ENCODE results near the gene PPP1R12A. TPM values are rescaled to one million over a fixed set of nuclear protein-coding genes. Genes with fewer than 3 reads are reported as not detected.
"Not testable (repeated sequence)": the region's sequence is repeated elsewhere in the genome, so short reads cannot be mapped to it uniquely, and the experiment has no call there.

PPP1R12A gene
- 10 to 100 TPM; 86.5 to 90.8 TPM for total RNA-seq

GRCh38 chr12:79935021-79935623, at the start of gene PPP1R12A:
PPP1R12A (minus strand) TSS chr12:79935097; CDS start chr12:79934931, 166 bp downstream.
- no peaks in the 10 kb centered on the region for H3K27me3 Mint-ChIP-seq (ENCODE audit: low read depth)
- no peaks in the 10 kb centered on the region for H3K9me3 Mint-ChIP-seq (ENCODE audit: insufficient read depth)
- peak within 1 kb of the TSS; percentile 98 for H3K27ac Mint-ChIP-seq
- DNase-seq (peak; percentile 96), ATAC-seq (peak; percentile 90)
- ChIA-PET CTCF (interaction anchor here (0.7 to 2.3 kb wide), 5 partner anchors 40 to 252 kb away, joined by 3 to 9 read pairs (median 7); no protein-coding TSS in a partner anchor), POLR2A (interaction anchor here (0.6 to 1.2 kb wide), 8 partner anchors 15 to 159 kb away, joined by 3 to 4 read pairs (median 3); no protein-coding TSS in a partner anchor)
- H3K4me3 Mint-ChIP-seq: peak within 1 kb of the TSS; percentile 82
- H3K4me1 Mint-ChIP-seq (ENCODE audit: low read depth): peaks cover 35% of the 10 kb centered on the region
- peaks cover 15% of the 10 kb centered on the region for H3K36me3 Mint-ChIP-seq (ENCODE audit: low read depth)

- Mint-ChIP-seq H3K36me3 (ENCODE audit: low read depth) (no peaks in the 10 kb centered on the region), H3K27me3 (ENCODE audit: low read depth) (peaks cover 18% of the 10 kb centered on the region), H3K9me3 (ENCODE audit: insufficient read depth) (no peaks in the 10 kb centered on the region), H3K4me3 (no peak overlapping the region), H3K4me1 (ENCODE audit: low read depth) (no peaks in the 10 kb centered on the region), H3K27ac (no peak overlapping the region)
- no peak for ATAC-seq
- DNase-seq: no peak
- POLR2A ChIA-PET: no interaction called here
- CTCF ChIA-PET: no interaction called here
Measured at GRCh38 chr12:79983986-79984620, 49.2 kb upstream of the PPP1R12A start.

- Mint-ChIP-seq H3K36me3 (ENCODE audit: low read depth) (no peaks in the 10 kb centered on the region), H3K4me1 (ENCODE audit: low read depth) (no peaks in the 10 kb centered on the region), H3K27me3 (ENCODE audit: low read depth) (peaks cover 19% of the 10 kb centered on the region), H3K9me3 (ENCODE audit: insufficient read depth) (no peaks in the 10 kb centered on the region), H3K27ac (no peak overlapping the region), H3K4me3 (no peak overlapping the region)
- ChIA-PET CTCF (no interaction called here), POLR2A (no interaction called here)
- DNase-seq (no peak), ATAC-seq (no peak)
Measured at GRCh38 chr12:79983492-79983891, 48.6 kb upstream of the PPP1R12A start.

- Mint-ChIP-seq H3K36me3 (ENCODE audit: low read depth) (no peaks in the 10 kb centered on the region), H3K9me3 (ENCODE audit: insufficient read depth) (no peaks in the 10 kb centered on the region), H3K27ac (no peak overlapping the region), H3K4me3 (no peak overlapping the region), H3K27me3 (ENCODE audit: low read depth) (peaks cover 19% of the 10 kb centered on the region), H3K4me1 (ENCODE audit: low read depth) (no peaks in the 10 kb centered on the region)
- POLR2A ChIA-PET: interaction anchor here (0.9 kb wide), 1 partner anchor 47 kb away, joined by 3 read pairs; the partner anchor contains the start of gene PPP1R12A
- DNase-seq: no peak
- ATAC-seq: no peak
- CTCF ChIA-PET: no interaction called here
Measured at GRCh38 chr12:79982086-79983062, 47.5 kb upstream of the PPP1R12A start.

DNA sequence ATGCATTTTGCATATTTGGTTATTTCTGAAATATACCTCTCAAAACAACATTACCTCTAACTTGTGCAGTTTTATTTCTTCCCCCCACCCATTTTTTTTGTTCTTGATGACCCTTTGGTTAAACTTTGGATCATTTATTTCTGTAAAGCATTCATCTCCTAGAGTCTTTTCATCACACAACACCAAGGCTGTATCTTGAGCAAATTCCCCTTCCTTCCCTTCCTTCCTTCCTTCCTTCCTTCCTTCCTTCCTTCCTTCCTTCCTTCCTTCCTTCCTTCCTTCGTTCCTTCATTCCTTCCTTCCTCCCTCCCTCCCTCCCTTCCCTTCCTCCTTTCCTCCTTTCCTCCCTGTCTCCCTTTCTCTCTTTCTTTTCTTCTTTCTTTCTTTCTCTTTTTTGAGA, 43.8 kb upstream of the PPP1R12A start:
- Mint-ChIP-seq H3K36me3 (ENCODE audit: low read depth) (no peaks in the 10 kb centered on the region), H3K27ac (no peak overlapping the region), H3K9me3 (ENCODE audit: insufficient read depth) (no peaks in the 10 kb centered on the region), H3K4me1 (ENCODE audit: low read depth) (no peaks in the 10 kb centered on the region), H3K27me3 (ENCODE audit: low read depth) (peaks cover 7% of the 10 kb centered on the region), H3K4me3 (no peak overlapping the region)
- no peak for DNase-seq
- no peak for ATAC-seq
- ChIA-PET POLR2A (no interaction called here), CTCF (no interaction called here)

DNA sequence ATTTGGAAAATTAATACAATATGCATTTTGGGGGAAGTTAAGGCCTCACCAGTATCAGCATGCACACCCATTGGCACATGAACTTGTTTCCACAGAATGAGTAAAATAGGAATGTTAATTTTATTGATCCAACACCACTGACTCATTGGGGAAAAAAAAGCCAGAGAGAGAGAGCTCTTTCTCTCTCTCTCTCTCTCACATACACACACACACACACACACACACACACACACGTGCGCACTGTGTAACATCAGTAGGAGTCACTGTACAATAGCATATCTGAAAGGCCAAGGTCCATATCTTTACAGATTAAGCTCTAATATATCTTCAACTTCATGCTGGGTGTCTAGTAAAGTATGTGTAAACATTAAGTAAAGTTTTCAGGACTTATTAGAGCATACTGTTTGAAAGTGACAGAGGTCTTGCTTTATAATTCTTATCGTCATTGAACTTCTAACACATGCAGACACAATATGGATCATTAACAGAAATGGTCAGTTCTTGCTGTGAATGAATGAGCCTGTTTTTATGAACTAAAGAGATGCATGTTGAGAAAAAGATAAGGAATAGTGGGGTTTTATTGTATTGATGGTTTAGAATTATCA, 43.1 kb upstream of the PPP1R12A start:
- not testable (repeated sequence) for H3K27me3 Mint-ChIP-seq (ENCODE audit: low read depth)

DNA sequence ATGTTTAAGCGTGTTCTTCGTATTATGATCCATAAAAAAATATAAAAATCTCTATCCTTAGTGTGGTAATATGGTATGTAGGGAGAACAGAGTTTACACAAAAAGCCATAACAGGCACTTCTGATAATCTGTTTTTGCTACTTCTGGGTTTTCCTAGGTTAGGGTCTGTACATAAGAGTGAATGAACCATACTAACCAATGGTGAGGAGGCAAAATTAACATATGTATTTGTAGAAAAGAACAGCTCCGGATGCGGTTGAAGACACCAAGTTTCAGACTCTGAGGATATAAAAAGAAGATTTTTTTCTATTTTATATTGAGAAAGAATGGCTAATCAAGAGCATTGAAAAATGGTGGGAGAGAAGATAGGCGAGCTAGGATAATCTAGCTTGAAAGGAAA, 40.2 kb upstream of the PPP1R12A start:
- Mint-ChIP-seq H3K27me3 (ENCODE audit: low read depth) (peaks cover 4% of the 10 kb centered on the region), H3K4me1 (ENCODE audit: low read depth) (no peaks in the 10 kb centered on the region), H3K36me3 (ENCODE audit: low read depth) (no peaks in the 10 kb centered on the region), H3K9me3 (ENCODE audit: insufficient read depth) (no peaks in the 10 kb centered on the region), H3K4me3 (no peak overlapping the region), H3K27ac (no peak overlapping the region)
- ATAC-seq (no peak), DNase-seq (no peak)
- ChIA-PET CTCF (interaction anchor here (0.9 kb wide), 1 partner anchor 39 kb away, joined by 3 read pairs; no protein-coding TSS in a partner anchor), POLR2A (no interaction called here)

More for the DNA sequence above, 43.1 kb upstream of the PPP1R12A start:
- H3K9me3 Mint-ChIP-seq (ENCODE audit: insufficient read depth); POLR2A ChIA-PET; H3K4me1 Mint-ChIP-seq (ENCODE audit: low read depth); DNase-seq; CTCF ChIA-PET; H3K4me3 Mint-ChIP-seq; ATAC-seq; H3K36me3 Mint-ChIP-seq (ENCODE audit: low read depth); H3K27ac Mint-ChIP-seq: not testable (repeated sequence)

DNA sequence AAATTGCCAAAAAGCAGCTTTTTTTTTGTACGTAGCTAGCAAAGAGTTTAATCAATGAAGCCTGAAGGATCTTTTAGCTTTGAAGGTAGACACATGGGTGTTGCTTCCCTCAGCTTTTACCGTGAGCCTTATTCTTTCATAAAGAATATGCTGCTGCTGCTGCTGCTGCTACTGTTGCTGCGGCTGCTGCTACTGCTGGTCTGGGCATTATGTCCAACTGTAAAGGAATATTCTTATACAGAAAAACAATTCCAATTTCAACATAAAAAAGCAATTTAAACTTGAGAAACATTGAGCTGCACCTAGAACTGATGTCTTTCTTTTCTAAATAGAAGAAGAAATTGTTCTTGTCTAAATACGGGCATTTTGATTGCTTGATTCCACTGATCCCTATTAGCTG, 38.9 kb upstream of the PPP1R12A start:
- CTCF ChIA-PET: interaction anchor here (1.3 to 1.5 kb wide), 2 partner anchors 10 to 12 kb away, joined by 4 read pairs; no protein-coding TSS in a partner anchor
- Mint-ChIP-seq H3K36me3 (ENCODE audit: low read depth) (no peaks in the 10 kb centered on the region), H3K4me1 (ENCODE audit: low read depth) (no peaks in the 10 kb centered on the region), H3K4me3 (no peak overlapping the region), H3K9me3 (ENCODE audit: insufficient read depth) (no peaks in the 10 kb centered on the region), H3K27me3 (ENCODE audit: low read depth) (peaks cover 4% of the 10 kb centered on the region), H3K27ac (no peak overlapping the region)
- ATAC-seq (no peak), DNase-seq (no peak)
- POLR2A ChIA-PET: no interaction called here

DNA sequence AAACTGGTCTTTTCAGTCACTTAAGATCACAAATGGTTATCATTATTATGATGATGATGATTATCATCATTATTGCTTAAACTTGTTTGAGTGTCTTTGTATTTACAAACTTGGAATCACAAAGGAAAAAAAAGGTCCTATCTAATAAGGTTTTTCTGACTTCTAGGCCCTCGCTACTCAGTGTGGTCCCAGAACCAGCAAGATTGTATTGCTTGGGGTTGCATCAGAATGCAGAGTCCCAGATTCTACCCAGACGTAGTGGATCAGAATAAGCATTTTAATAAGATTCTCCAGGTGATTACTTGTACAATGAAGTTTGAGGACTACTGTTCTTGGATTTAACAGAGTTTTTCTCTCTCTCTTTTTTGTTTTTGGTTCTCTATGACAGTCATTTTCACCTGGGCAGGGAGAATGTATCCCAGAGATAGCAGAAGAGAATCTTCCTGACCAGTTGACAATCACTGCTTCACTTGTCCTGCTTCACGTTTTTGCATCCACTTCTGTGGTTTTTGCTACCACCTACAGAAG, 29.3 kb upstream of the PPP1R12A start:
- POLR2A ChIA-PET: interaction anchor here (0.9 kb wide), 1 partner anchor 52 kb away, joined by 3 read pairs; no protein-coding TSS in a partner anchor
- H3K9me3 Mint-ChIP-seq (ENCODE audit: insufficient read depth): no peaks in the 10 kb centered on the region
- no peak for ATAC-seq
- DNase-seq: no peak
- CTCF ChIA-PET: interaction anchor here (1.8 kb wide), 1 partner anchor 10 kb away, joined by 4 read pairs; no protein-coding TSS in a partner anchor
- H3K4me1 Mint-ChIP-seq (ENCODE audit: low read depth): no peaks in the 10 kb centered on the region
- no peak overlapping the region for H3K27ac Mint-ChIP-seq
- no peak overlapping the region for H3K4me3 Mint-ChIP-seq
- H3K36me3 Mint-ChIP-seq (ENCODE audit: low read depth): no peaks in the 10 kb centered on the region
- peaks cover 13% of the 10 kb centered on the region for H3K27me3 Mint-ChIP-seq (ENCODE audit: low read depth)

DNA sequence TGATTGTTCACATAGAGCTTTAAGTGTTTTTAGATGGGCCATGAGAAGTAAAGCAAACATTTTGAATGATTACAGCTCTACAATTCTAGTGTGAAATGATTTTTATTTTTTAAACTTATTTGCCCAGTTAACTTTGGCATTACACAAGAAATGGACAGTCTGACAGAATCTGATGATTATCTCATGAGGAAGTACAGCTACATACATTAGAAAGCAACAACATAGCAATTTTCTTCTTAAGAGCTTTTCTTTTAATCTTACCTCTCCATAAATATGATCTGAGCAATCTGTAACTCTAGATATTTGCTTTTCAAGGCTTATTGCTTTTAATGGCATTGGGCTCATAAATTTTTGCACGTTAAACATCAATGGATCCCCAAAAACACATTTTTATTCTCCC, 26.5 kb upstream of the PPP1R12A start:
- Mint-ChIP-seq H3K9me3 (ENCODE audit: insufficient read depth) (no peaks in the 10 kb centered on the region), H3K27me3 (ENCODE audit: low read depth) (peaks cover 10% of the 10 kb centered on the region), H3K4me1 (ENCODE audit: low read depth) (no peaks in the 10 kb centered on the region), H3K27ac (no peak overlapping the region), H3K4me3 (no peak overlapping the region), H3K36me3 (ENCODE audit: low read depth) (no peaks in the 10 kb centered on the region)
- CTCF ChIA-PET: interaction anchor here (1.3 kb wide), 1 partner anchor 12 kb away, joined by 4 read pairs; no protein-coding TSS in a partner anchor
- POLR2A ChIA-PET: interaction anchor here (0.6 kb wide), 1 partner anchor 1287 kb away, joined by 3 read pairs; no protein-coding TSS in a partner anchor
- no peak for ATAC-seq
- no peak for DNase-seq

DNA sequence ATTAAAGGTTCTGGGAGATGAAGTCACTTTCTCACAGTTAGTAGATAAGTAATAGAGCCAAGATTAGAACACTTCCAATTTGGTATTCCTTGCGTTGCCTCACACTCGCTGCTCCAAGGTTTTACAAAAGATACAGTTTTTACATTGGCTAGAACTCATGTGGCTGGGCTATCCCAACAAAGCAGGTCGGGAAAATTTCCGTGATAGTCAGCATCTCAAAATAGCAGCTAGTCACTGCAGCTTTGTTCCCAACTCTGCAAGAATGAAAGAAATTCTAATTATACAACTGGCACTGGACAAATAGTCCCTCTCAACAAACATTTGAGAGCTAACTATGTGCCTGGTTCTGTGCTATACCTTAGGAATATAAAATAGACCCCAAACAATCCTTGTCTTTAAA, 24.6 kb upstream of the PPP1R12A start:
- H3K4me3 Mint-ChIP-seq: no peak overlapping the region
- POLR2A ChIA-PET: no interaction called here

More for the DNA sequence above, 24.6 kb upstream of the PPP1R12A start:
- Mint-ChIP-seq H3K27me3 (ENCODE audit: low read depth) (peaks cover 4% of the 10 kb centered on the region), H3K27ac (no peak overlapping the region), H3K9me3 (ENCODE audit: insufficient read depth) (peaks cover 7% of the 10 kb centered on the region), H3K36me3 (ENCODE audit: low read depth) (peaks cover 4% of the 10 kb centered on the region), H3K4me1 (ENCODE audit: low read depth) (no peaks in the 10 kb centered on the region)
- CTCF ChIA-PET: no interaction called here
- DNase-seq (no peak), ATAC-seq (no peak)

All from activated CD8-positive, alpha-beta T cell treated with anti-CD3 and anti-CD28 coated beads, Interleukin-2, amount 10 ng/mL, durations not matched to agents 7 days and 5 days (primary cell).